Bronchial epithelial cell (primary cell): Measurements from ENCODE around the gene OPRL1. TPM values are rescaled to one million over a fixed set of nuclear protein-coding genes. Genes with fewer than 3 reads are reported as not detected.

Experiments used
- DNase-seq: peaks from one replicate; pipeline ENCODE4 v3.0.0-alpha.2; 2010; ENCODE audit warnings: low read depth
- FAIRE-seq: peaks from 2 replicates; lab custom pipeline; 2011; peaks lifted over from hg19 to GRCh38; lab: Jason Lieb, UNC
- H3K27me3 ChIP-seq: 2 replicates; pipeline ENCODE4 v1.5.1; 2011; ENCODE audit warnings: low read length; ENCODE audit not compliant: control insufficient read depth, insufficient read depth
- H3K36me3 ChIP-seq: 2 replicates; pipeline ENCODE4 v1.5.1; 2011; ENCODE audit warnings: low read length; ENCODE audit not compliant: control insufficient read depth, insufficient read depth
- H3K4me3 ChIP-seq: 2 replicates; pipeline ENCODE4 v1.5.1; 2011; ENCODE audit warnings: mild to moderate bottlenecking, low read depth, low read length, control low read depth
- CTCF ChIP-seq: IDR thresholded peaks from 2 replicates; pipeline ENCODE4 v1.5.1; 2011; ENCODE audit warnings: mild to moderate bottlenecking, moderate library complexity, low read length, control low read depth, inconsistent platforms; ENCODE audit not compliant: insufficient read depth, severe bottlenecking
- total RNA-seq: library from RNA; depleted of rRNA; stranded (reverse); fragments of >200 nt; gene quantifications from 2 replicates; pipeline ENCODE4 v1.2.1, GENCODE V29; 2014

Gene OPRL1
- total RNA-seq, 1 donor from 2014 or later: under 0.01 TPM

GRCh38 chr20:64103871-64104666 lies 24.2 kb downstream of the OPRL1 start:
- peaks cover 24% of the 10 kb centered on the region for H3K27me3 ChIP-seq

GRCh38 chr20:64104667-64105451 lies 25.0 kb downstream of the OPRL1 start:
- FAIRE-seq (no peak), DNase-seq (no peak)
- no peak for TF ChIP-seq CTCF
- Histone ChIP-seq H3K4me3 (no peak overlapping the region), H3K36me3 (no peaks in the 10 kb centered on the region), H3K27me3 (peaks cover 24% of the 10 kb centered on the region)

More at GRCh38 chr20:64103871-64104666, 24.2 kb downstream of the OPRL1 start:
- FAIRE-seq (no peak), DNase-seq (no peak)
- H3K4me3 ChIP-seq: no peak overlapping the region
- no peak for TF ChIP-seq CTCF
- H3K36me3 ChIP-seq: no peaks in the 10 kb centered on the region

- Histone ChIP-seq H3K36me3 (no peaks in the 10 kb centered on the region), H3K4me3 (no peak overlapping the region), H3K27me3 (peaks cover 19% of the 10 kb centered on the region)
- no peak for DNase-seq
- FAIRE-seq: no peak
- TF ChIP-seq CTCF: no peak
Measured at GRCh38 chr20:64105846-64106434, 26.1 kb downstream of the OPRL1 start.

GRCh38 chr20:64106435-64106961 lies 26.6 kb downstream of the OPRL1 start:
- DNase-seq: no peak
- Histone ChIP-seq H3K36me3 (no peaks in the 10 kb centered on the region), H3K4me3 (no peak overlapping the region), H3K27me3 (peaks cover 16% of the 10 kb centered on the region)
- FAIRE-seq: no peak
- TF ChIP-seq CTCF: no peak

DNA sequence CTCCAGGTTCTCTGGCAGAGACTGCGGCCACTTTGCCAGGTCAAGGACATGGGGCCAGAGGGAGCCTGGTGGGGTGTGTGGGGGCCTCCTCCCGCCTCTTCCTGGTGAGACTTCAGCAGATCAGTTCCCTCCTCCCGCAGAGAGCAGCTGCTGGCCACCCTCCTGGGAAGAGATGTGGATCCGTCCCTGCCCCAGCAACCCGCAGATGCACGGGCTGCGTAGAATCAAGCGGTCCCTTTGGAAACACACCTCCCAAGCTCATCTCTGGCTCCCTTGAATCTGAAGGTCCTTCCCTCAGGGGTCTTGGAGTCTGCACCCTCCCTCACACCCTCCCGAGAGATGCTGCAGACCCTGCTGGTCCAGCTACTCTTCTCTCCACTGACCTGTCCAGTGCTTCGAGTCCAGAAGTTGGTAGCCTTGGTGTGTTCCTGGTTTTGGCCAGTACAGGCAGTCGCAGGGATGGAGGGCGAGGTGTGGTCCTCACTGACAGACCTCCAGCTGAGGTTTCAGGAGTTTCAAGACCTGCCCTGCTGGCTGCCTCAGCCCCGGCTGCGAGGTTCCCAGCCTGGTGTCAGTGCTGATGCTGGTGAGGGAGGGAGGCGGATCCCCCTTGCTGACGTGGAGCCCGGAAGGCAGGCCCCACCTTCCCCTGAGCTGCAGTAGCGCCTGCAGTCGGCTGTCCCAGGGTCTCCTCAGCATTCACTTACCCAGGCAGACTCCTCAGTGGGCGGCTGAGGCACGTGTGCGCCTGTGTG lies 27.3 kb downstream of the OPRL1 start, which contains the start of gene NPBWR2:
NPBWR2 (minus strand) TSS at position 585 of the 755 bp plus-strand sequence. CDS start 734 bp downstream, outside the sequence.
- no peak for TF ChIP-seq CTCF
- H3K4me3 ChIP-seq: no peak within 1 kb of the TSS
- no peak for FAIRE-seq
- peaks cover 13% of the 10 kb centered on the region for H3K27me3 ChIP-seq
- no peaks in the 10 kb centered on the region for H3K36me3 ChIP-seq
- no peak for DNase-seq
